Measurements from ENCODE around the gene PLSCR3. TPM values are rescaled to one million over a fixed set of nuclear protein-coding genes. Genes with fewer than 3 reads are reported as not detected.
"Not testable (repeated sequence)": the region's sequence is repeated elsewhere in the genome, so short reads cannot be mapped to it uniquely, and the experiment has no call there.

The PLSCR3 gene
- total RNA-seq, 1 donor from 2014 or later, result 37.1 TPM

DNA sequence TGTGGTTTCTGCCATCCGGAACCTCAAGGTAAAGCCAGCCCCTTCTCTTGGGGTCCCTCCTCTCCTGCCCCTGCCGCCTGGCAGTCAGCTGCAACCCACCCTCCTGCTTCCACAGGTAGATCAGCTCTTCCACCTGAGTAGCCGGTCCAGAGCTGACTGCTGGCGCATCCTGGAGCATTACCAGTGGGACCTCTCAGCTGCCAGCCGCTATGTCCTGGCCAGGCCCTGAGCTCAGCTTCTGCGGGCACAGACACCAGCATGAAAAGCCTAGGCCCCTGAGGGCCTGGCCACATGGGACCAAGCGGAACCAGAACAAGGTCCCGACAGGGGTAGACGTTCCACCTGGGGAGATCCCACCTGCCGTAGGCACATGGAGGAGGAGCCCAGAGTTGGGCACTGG, 5.5 kb downstream of the PLSCR3 start:
- ATAC-seq (no peak), DNase-seq (ENCODE audit: low spot score) (no peak)
- intact Hi-C loops (cut with DNase I), result no loop called here

DNA sequence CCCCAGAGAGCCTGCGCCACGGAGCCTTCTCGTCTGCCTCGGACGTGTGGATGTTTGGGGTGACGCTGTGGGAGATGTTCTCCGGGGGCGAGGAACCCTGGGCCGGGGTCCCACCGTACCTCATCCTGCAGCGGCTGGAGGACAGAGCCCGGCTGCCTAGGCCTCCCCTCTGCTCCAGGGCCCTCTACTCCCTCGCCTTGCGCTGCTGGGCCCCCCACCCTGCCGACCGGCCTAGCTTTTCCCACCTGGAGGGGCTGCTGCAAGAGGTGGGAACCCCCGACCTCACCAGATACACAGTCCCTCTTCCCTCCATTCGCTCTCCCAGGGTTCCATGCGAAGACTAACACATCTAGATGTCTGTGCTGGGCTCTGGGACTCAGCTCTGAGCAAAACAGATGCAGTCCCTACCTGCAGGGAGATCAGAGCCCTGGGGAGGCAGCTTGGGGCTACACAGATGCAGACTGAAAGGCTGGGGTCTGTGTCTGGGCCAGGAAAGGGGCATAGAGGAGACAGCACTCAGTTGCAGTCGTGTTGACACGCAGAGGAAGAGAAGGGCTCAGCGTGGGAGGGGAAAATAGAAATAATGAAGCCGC, 9.7 kb downstream of the PLSCR3 start:
- DNase-seq (ENCODE audit: low spot score) (no peak), ATAC-seq (no peak)
- intact Hi-C loops (cut with DNase I), result no loop called here

DNA sequence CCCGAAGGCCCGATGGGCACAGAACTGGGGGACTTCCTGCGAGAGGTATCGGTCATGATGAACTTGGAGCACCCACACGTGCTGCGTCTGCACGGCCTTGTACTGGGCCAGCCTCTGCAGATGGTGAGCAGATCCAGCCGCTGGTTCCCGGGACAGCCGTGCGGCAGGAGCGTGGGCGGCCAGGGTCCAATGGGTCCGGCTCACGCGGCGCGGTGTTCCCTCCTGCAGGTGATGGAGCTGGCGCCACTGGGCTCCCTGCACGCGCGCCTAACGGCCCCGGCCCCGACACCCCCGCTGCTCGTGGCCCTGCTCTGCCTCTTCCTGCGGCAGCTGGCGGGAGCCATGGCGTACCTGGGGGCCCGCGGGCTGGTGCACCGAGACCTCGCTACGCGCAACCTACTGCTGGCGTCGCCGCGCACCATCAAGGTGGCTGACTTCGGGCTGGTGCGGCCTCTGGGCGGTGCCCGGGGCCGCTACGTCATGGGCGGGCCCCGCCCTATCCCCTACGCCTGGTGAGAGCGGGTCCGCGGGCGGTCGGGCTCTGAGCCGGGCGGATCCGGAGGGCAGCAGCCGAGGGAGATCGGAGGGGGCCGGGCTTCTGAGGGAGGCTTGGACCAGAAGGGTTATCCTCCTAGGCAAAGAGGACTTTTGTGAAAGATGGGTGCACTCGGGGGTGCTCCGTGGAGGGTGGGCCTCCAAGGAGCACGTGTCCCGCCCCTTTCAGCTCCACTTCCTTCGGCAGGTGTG, 10.4 kb downstream of the PLSCR3 start:
- DNase-seq (ENCODE audit: low spot score), result no peak
- intact Hi-C loops (cut with DNase I), result no loop called here
- peak; percentile 80 for ATAC-seq

DNA sequence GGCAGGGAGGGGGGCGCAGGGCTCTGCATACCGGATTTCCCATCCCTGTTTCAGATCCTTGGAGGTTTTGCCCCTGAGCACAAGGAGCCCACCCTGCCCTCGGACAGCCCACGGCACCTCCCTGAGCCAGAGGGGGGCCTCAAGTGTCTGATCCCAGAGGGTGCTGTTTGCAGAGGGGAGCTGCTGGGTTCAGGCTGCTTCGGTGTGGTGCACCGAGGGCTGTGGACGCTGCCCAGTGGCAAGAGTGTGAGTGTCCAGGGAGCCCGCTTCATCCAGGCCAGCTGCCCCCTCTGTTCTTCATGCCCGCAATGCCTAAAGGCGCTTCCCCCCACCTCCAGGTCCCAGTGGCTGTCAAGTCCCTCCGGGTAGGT, 11.0 kb downstream of the PLSCR3 start:
- ATAC-seq (peak; percentile 5), DNase-seq (ENCODE audit: low spot score) (no peak)
- intact Hi-C loops (cut with DNase I), result no loop called here

DNA sequence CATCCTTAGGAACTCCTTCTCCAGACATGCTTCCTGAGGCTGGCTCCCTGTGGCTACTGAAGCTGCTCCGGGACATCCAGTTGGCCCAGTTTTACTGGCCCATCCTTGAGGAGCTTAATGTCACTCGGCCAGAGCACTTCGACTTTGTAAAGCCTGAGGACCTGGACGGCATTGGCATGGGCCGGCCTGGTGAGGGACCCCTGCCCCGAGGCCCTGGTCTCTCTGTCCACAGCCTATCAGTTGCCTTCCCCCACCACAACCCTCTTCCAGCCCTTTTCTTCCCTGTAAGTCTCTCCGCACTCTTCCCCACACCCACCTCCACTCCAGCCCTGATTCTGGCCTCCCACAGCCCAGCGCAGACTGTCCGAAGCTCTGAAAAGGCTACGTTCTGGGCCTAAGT, 11.4 kb downstream of the PLSCR3 start:
- no peak for ATAC-seq
- no peak for DNase-seq (ENCODE audit: low spot score)
- intact Hi-C loops (cut with DNase I), result no loop called here

DNA sequence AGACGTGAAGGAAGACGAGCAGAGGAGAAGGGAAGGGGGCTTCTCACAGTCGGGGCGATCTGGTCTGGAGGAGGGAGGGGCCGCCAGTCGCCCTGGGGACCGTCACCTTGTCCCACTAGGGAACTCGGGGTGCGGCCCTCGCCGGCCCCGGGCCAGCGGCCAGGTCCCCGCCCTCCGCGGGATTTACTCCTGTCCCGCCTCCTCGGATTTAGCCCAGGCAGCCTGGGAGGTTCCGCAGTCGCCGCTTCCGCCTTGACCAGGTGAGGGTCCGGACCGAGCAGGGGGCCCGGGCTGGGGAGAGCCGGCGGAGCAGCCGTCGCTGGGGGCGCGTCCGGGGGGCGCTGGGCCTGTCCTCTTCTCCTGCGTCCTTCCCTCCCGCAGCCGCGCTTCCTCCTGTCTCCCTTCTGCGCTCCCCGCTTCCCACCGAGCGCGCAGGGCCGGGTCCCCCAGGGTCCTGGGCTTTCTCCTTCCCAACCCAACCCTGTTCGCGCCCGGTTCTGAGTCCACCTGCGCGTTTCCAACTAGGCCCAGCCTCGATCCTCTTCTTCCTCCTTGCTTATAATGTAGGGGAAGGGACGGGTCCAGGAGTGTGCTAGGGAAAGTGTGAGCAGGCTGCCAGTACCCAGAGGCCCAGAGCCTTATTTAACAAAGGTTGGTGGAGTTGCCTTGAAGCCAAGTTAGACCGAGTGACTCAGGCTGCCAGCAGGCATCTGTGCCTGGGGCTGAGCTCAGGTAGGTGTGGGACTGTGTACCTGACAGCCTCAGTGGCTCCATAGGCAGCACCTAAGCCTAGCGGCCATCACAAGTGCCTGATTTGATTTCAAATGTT, 13.3 kb downstream of the PLSCR3 start, which contains the start of gene TNK1:
TNK1 (plus strand) TSS at position 235 of the 829 bp plus-strand sequence. CDS start 1,838 bp downstream, outside the sequence.
- DNase-seq (ENCODE audit: low spot score) (peak; percentile 71), ATAC-seq (peak; percentile 38)

DNA sequence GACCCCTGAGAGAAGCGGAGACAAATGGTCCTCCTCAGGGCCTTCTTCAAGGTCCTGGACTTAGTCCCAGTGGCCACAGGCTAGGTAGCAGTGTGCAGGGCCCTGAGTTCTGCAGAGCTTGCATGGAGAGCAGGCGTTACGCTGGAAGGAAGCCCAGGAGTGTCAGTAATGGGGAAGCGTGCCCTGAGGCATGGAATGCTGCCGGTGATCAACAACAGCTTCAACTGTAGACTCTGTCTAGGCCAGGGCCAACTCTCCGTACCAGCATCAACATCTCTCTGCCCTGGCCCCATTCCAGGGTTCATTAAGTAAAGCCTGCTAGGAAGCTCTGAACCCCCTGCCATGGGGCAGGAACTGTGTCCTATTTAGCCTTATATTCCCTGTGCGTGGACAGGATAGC, 14.0 kb downstream of the PLSCR3 start:
- ATAC-seq (no peak), DNase-seq (ENCODE audit: low spot score) (no peak)
- intact Hi-C loops (cut with DNase I), result no loop called here

More for the DNA sequence above, 13.3 kb downstream of the PLSCR3 start, which contains the start of gene TNK1:
- intact Hi-C loops (cut with DNase I), result no loop called here

DNA sequence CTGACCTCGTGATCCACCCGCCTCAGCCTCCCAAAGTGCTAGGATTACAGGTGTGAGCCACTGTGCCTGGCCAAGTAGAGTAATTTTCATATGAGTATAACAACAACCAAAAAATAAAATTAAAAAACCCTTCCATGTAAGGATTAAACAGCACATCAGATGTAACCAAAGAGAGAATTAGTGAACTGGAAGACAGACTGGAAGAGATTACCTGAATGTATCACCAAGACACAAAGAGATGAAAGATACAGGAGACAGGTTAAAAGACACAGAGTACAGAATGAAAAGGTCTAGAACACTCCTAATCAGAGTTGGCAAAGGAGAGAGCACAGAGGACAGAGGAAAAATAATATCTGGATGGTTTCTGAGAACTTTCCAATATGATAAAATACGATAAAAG, 15.2 kb downstream of the PLSCR3 start:
- DNase-seq (ENCODE audit: low spot score) (no peak), ATAC-seq (no peak)
- intact Hi-C loops (cut with DNase I), result no loop called here

DNA sequence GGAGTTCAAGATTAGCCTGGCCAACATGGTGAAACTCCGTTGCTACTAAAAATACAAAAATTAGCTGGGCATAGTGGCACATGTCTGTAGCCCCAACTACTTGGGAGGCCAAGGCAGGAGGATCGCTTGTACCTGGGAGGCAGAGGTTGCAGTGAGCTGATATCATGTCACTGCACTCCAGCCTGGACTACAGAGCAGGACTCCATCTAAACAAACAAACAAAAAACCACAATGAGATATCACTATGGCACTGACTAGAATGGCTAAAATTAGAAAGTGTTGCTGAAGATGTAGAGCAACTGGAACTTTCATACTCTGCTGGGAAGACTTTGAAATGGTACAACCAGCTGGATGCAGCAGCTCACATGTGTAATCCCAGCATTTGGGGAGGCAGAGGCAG, 20.0 kb downstream of the PLSCR3 start:
- no peak for ATAC-seq
- DNase-seq (ENCODE audit: low spot score), result no peak
- intact Hi-C loops (cut with DNase I), result no loop called here

DNA sequence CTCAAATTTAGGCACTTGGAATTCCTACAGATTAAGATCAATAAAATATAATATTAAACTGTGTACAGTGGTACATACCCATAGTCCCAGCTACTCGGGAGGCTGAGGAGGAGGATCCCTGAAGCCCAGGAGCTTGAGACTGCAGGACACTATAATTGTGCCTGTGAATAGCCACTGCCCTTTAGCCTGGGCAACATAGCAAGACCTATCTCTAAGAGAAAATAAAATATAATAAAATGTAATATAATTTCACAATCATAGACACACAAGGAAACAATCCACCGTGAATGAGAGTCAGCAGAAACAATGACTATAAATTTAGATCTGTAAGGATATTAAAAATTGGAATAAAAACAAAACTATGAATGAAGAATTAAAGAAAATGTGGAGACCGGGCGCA, 23.5 kb downstream of the PLSCR3 start:
- intact Hi-C loops (cut with DNase I), result no loop called here

DNA sequence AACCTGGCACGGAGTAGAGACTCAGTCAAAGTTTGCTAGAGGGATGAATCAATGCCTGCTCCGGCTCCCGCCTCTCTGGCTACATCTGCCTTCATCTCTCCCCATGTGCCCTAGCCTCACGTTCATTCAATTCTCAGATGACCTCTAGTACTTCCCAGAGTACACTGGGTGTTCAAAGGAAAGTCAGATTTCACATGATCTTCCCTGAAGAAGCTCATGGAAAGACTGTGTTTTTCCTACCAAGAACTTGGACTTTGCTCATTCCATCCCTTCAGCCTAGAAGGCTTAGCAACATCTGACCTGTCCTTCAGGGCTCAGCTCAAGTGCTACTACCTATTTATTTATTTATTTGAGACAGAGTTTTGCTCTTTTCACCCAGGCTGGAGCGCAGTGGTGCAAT, 24.5 kb downstream of the PLSCR3 start:
- intact Hi-C loops (cut with DNase I), result no loop called here
- no peak for ATAC-seq

More for the DNA sequence above, 23.5 kb downstream of the PLSCR3 start:
- ATAC-seq (no peak), DNase-seq (ENCODE audit: low spot score) (no peak)

DNA sequence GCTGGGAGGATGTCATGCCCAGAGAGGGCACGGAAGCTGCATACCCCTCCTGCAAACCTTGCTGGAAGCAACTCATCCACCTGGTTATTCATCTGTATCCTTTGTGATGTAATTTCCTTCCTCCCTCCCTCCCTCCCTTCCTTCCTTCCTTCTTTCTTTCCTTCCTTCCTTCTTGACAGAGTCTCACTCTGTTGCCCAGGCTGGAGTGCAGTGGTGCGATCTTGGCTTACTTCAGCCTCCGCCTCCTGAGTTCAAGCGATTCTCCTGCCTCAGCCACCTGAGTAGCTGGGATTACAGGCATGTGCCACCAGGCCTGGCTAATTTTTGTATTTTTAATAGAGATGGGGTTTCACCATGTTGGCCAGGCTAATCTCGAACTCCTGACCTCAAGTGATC, 25.7 kb downstream of the PLSCR3 start:
- ATAC-seq; DNase-seq (ENCODE audit: low spot score); intact Hi-C loops (cut with DNase I): not testable (repeated sequence)

More for the DNA sequence above, 24.5 kb downstream of the PLSCR3 start:
- no peak for DNase-seq (ENCODE audit: low spot score)

DNA sequence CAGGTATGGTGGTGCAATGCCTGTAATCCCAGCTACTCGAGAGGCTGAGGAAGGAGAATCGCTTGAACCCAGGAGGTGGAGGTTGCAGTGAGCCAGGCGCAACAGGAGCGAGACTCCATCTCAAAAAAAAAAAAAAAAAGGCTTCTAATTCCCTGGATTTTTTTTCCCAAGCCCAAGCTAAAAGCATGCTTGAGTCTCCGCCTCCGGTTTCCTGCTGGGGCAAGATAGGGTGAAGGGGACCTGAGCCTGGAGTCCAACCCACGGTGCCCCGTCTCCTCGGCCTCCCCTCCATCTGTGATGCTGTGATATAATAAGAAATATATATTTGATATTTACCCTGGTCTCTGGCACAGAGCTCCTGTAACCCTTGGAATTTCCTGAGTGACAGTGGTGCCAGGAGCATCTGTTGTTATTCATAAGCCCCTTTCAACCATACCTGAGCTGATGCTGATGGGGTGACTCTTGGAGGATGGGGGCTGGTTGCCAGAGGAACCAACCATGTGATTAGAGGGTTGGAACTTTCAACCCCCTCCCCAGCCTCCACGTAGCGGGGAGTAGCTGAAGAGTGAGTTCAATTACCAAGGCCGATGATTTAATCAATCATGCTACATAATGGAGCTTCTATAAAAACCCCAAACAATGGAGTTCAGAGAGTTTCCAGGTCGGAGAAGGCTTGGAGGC, 26.3 kb downstream of the PLSCR3 start:
- intact Hi-C loops (cut with DNase I), result no loop called here
- ATAC-seq (no peak), DNase-seq (ENCODE audit: low spot score) (no peak)

DNA sequence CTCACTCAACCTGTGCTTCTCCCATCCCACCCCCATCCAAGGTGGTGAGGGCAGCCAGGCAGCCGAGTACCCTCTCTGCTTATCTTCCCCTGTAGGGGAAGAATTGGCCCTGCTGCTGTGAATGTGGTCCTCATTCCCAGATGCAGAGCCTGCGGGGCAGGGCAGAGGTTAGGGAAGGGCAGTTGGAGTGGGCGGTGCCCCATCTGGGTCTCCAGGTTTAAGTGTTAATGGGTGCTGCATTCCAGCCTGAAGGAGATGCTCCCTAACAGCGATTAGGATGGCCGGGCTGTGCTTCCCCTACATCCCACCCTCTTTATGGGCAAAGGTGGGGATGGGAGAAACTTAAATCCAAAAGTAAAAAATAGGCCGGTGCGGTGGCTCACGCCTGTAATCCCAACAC, 27.2 kb downstream of the PLSCR3 start:
- intact Hi-C loops (cut with DNase I), result no loop called here
- ATAC-seq, result no peak
- DNase-seq (ENCODE audit: low spot score), result no peak

DNA sequence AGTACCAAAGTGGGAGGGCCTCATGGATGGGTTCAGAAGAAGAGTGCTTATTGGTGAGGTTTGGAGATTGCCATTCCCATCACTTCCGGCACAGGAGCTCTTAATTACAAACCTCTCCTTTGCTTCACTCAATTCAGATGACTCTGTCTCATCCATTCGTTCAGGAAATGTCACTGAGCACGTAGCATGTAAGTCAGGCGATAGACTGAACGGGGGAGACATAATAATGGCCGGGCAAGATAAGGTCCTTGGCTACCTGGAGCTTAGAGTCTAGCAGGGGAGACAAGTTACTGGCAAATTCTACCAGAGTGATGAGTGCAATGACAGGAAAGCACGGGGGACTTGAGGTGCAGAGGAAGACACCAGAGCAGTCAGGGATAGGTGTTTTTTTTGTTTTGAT, 28.4 kb downstream of the PLSCR3 start:
- intact Hi-C loops (cut with DNase I); DNase-seq (ENCODE audit: low spot score); ATAC-seq: not testable (repeated sequence)

DNA sequence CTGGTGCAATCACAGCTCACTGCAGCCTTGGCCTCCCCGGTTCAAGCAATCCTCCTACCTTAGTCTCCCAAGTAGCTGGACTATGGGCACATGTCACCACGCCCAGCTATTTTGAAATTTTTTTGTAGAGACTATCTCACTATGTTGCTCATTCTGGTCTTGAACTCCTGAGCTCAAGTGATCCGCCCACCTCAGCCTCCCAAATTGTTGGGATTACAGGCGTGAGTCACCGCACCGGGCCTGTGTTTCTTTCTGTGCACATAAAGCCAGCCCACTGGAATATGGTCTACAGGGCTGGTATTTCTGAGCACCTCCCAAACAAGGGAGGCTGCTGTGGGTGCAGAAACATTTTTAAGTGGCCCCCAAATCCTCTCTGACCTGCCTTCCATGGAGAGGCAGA, 31.0 kb downstream of the PLSCR3 start:
- no peak for DNase-seq (ENCODE audit: low spot score)

DNA sequence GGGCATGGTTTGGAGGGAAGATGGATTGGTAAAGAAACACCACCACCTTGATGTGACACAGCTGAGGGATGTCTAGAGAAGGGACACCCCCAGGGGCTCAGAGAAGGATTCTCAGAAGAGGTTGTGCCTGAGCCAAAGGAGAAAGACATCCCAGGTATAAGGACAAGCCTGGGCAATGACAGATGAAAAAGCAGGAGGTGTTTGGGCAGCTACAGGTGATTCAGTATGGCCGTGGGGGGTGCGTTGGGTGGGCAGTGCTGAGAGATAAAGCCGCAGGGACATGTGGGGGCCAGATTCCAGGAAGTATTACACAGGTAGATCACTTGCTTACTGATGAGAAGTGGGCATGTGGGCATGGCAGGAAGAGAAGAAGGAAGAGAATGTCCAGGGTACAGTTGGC, 32.4 kb downstream of the PLSCR3 start:
- intact Hi-C loops (cut with DNase I), result no loop called here
- DNase-seq (ENCODE audit: low spot score) (no peak), ATAC-seq (no peak)

More for the DNA sequence above, 31.0 kb downstream of the PLSCR3 start:
- intact Hi-C loops (cut with DNase I), result no loop called here
- no peak for ATAC-seq

DNA sequence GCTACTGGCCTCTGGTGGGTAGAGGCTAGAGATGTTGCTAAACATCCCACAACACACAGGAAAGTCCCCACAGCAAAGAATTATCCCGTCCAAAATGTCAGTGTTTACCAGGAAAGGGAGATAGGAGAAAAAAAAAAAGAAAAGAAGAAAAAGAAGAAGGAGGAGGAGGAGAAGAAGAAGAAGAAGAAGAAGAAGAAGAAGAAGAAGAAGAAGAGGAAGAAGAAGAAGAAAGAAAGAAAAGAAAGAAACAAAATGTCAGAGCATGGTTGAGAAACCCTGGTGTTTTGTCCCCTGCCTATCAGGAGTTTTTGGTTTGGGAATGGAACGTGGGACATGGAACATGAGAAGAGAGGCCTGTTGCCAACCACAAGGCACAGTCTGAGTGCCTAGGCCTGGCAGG, 36.9 kb downstream of the PLSCR3 start:
- ATAC-seq (no peak), DNase-seq (ENCODE audit: low spot score) (no peak)
- intact Hi-C loops (cut with DNase I), result loop anchor here (10.0 kb wide), 1 partner anchor 207 kb away; the partner anchor contains the start of gene SENP3

DNA sequence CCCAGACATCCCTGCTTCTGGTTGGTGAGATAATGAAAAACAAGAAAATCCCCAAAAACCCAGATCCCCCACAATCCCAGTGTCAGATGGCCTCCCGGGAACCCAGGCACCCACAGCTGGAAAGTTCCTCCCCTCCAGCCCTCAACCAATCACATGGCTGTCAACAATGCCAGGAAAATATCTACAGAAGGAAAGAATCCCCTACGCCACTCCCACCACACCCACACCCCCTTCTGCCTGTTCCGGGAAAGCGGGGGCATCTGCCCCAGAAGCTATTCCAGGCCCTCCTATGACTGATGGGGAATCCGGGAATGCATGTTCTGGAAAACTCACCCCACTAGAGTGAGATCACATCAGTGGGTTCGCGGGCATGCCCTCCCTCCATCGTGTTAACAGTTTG, 37.6 kb downstream of the PLSCR3 start:
- ATAC-seq (peak; percentile 12), DNase-seq (ENCODE audit: low spot score) (no peak)
- intact Hi-C loops (cut with DNase I), result loop anchor here (10.0 kb wide), 1 partner anchor 208 kb away; the partner anchor contains the start of gene SENP3

Measured in sciatic nerve (tissue), 2 donors.